HepG2 (cell line): ENCODE data around the gene FGD4. TPM values are rescaled to one million over a fixed set of nuclear protein-coding genes. Genes with fewer than 3 reads are reported as not detected.
A peak's percentile ranks its signal among the peaks of the same experiment; 100 is the strongest.

Experiments
- E2F2 ChIP-seq: sonication (generic); formaldehyde crosslinking; IDR thresholded peaks from 2 replicates; pipeline ENCODE4 v1.4.0; 2020; ENCODE audit warnings: missing genetic modification reagents, borderline replicate concordance
- EED ChIP-seq: sonication (generic); formaldehyde crosslinking; IDR thresholded peaks from 2 replicates; pipeline ENCODE4 v1.5.0; 2020; ENCODE audit warnings: mild to moderate bottlenecking, missing genetic modification reagents
- GATA4 ChIP-seq: sonication (generic); IDR thresholded peaks from 2 replicates; pipeline ENCODE4 v1.6.1; 2016; ENCODE audit warnings: antibody characterized with exemption, low read depth, borderline replicate concordance
- GFI1 ChIP-seq: sonication (generic); formaldehyde crosslinking; IDR thresholded peaks from 2 replicates; pipeline ENCODE4 v1.5.0; 2020; ENCODE audit warnings: missing genetic modification reagents, mild to moderate bottlenecking, borderline replicate concordance
- HOMEZ ChIP-seq: IDR thresholded peaks from 2 replicates; pipeline ENCODE4 v1.6.1; 2016; ENCODE audit warnings: low read depth
- HOXA3 ChIP-seq: sonication (generic); formaldehyde crosslinking; IDR thresholded peaks from 2 replicates; pipeline ENCODE4 v1.5.0; 2020; ENCODE audit warnings: missing genetic modification reagents
- KLF16 ChIP-seq, 2 experiments: sonication (generic) in 1 of 2; formaldehyde crosslinking in 1 of 2; IDR thresholded peaks; 2 replicates each; pipeline versions ENCODE4 v1.6.1 to v1.8.0; 2016 to 2023; ENCODE audit warnings: missing genetic modification reagents in 2 of 2, missing compliant biosample characterization in 1 of 2
- POLR2AphosphoS5 ChIP-seq: IDR thresholded peaks from 2 replicates; pipeline ENCODE4 v1.6.1; 2012; ENCODE audit warnings: low read depth, low read length
- POLR2G ChIP-seq: fragments of 200-400 bp; formaldehyde crosslinking; IDR thresholded peaks from 2 replicates; pipeline ENCODE4 v1.6.1; 2018; ENCODE audit warnings: mild to moderate bottlenecking, low read depth, low read length, moderate library complexity
- RBM39 ChIP-seq: fragments of 200-400 bp; formaldehyde crosslinking; IDR thresholded peaks from one replicate; pipeline ENCODE4 v1.6.1; 2018; ENCODE audit warnings: antibody characterized with exemption, mild to moderate bottlenecking, low read depth, low read length; ENCODE audit not compliant: poor library complexity, severe bottlenecking
- RCOR2 ChIP-seq: IDR thresholded peaks from 2 replicates; pipeline ENCODE4 v1.6.1; 2016; ENCODE audit warnings: missing biosample characterization, missing genetic modification reagents
- RFX1 ChIP-seq: fragments of 450-650 bp; IDR thresholded peaks from 2 replicates; pipeline ENCODE4 v1.6.1; 2017
- SRSF9 ChIP-seq: fragments of 200-400 bp; formaldehyde crosslinking; IDR thresholded peaks from 2 replicates; pipeline ENCODE4 v1.6.1; 2018; ENCODE audit warnings: borderline replicate concordance, mild to moderate bottlenecking, low read depth, low read length; ENCODE audit not compliant: insufficient read depth, poor library complexity, severe bottlenecking
- THRA ChIP-seq: sonication (generic); formaldehyde crosslinking; IDR thresholded peaks from 2 replicates; pipeline ENCODE4 v1.4.0; 2020; ENCODE audit warnings: missing genetic modification reagents, borderline replicate concordance
- ZMYM3 ChIP-seq: sonication (generic); formaldehyde crosslinking; IDR thresholded peaks from 2 replicates; pipeline ENCODE4 v1.5.1; 2020; ENCODE audit warnings: mild to moderate bottlenecking, missing genetic modification reagents
- ZNF18 ChIP-seq: sonication (generic); formaldehyde crosslinking; IDR thresholded peaks from 2 replicates; pipeline ENCODE4 v1.8.0; 2022; ENCODE audit warnings: mild to moderate bottlenecking, missing genetic modification reagents; ENCODE audit not compliant: insufficient replicate concordance
- ZNF253 ChIP-seq: sonication (generic); formaldehyde crosslinking; IDR thresholded peaks from 2 replicates; pipeline ENCODE4 v1.8.0; 2022; ENCODE audit warnings: mild to moderate bottlenecking, missing genetic modification reagents, borderline replicate concordance
- ZNF280B ChIP-seq: sonication (generic); formaldehyde crosslinking; IDR thresholded peaks from 2 replicates; pipeline ENCODE4 v1.5.0; 2020; ENCODE audit warnings: missing genetic modification reagents, mild to moderate bottlenecking, borderline replicate concordance
- ZNF292 ChIP-seq: sonication (generic); formaldehyde crosslinking; IDR thresholded peaks from 2 replicates; pipeline ENCODE4 v1.8.1; 2022; ENCODE audit warnings: mild to moderate bottlenecking, low read depth, missing genetic modification reagents, borderline replicate concordance
- ZNF30 ChIP-seq: sonication (generic); formaldehyde crosslinking; IDR thresholded peaks from 2 replicates; pipeline ENCODE4 v1.5.0; 2020; ENCODE audit warnings: mild to moderate bottlenecking, missing genetic modification reagents
- ZNF652 ChIP-seq: IDR thresholded peaks from 2 replicates; pipeline ENCODE4 v1.6.1; 2016; ENCODE audit warnings: low read depth, borderline replicate concordance
- ZNF670 ChIP-seq: sonication (generic); formaldehyde crosslinking; IDR thresholded peaks from 2 replicates; pipeline ENCODE4 v1.8.0; 2022; ENCODE audit warnings: mild to moderate bottlenecking, missing genetic modification reagents, borderline replicate concordance
- polyA plus RNA-seq, 8 experiments: library from polyadenylated mRNA; depleted of rRNA in 3 of 8; stranded (reverse) in 7 of 8; unstranded in 1 of 8; fragments of >200 nt; fragmentation: Illumina TruSeq in 4 of 8; extraction: Trizol in 4 of 8; gene quantifications; 2 replicates each; pipeline versions ENCODE4 v1.2.1 to v1.2.3, GENCODE V29; 2011 to 2016; ENCODE audit warnings: low read depth in 4 of 8, missing spikeins in 1 of 8, mixed read lengths in 1 of 8; ENCODE audit not compliant: insufficient read depth in 1 of 8
- total RNA-seq, 5 experiments: library from RNA; depleted of rRNA; stranded (reverse); fragments of >200 nt; fragmentation: Illumina TruSeq; extraction: Trizol; gene quantifications; 2 replicates each; pipeline ENCODE4 v1.2.3, GENCODE V29; 2016; ENCODE audit warnings: low read depth in 1 of 5

Gene FGD4
- total and polyA plus RNA-seq, 2 of the 13 experiments (the other 11 are each of a cell fraction or from before 2014, with no cell fraction given), result 4.6 to 6.6 TPM

GRCh38 chr12:32501835-32502333 lies 102.5 kb downstream of the FGD4 start (continued):
- TF ChIP-seq ZNF30, result no peak
- no peak for TF ChIP-seq POLR2AphosphoS5
- no peak; a peak in 1 of 4 replicates for TF ChIP-seq KLF16 (CRISPR knock-in tag; IDR thresholded peaks at IDR 0.05)
- peak; percentile 27; the same call in 1 of the 2 replicates for TF ChIP-seq ZMYM3 (CRISPR knock-in tag)
- TF ChIP-seq ZNF652 (CRISPR knock-in tag), result peak; percentile 67; the same call in 1 of the 2 replicates
- TF ChIP-seq ZNF18, result no peak
- TF ChIP-seq ZNF670, result no peak; the same call in 1 of the 2 replicates
- TF ChIP-seq E2F2 (CRISPR knock-in tag), result no peak
- TF ChIP-seq GFI1 (CRISPR knock-in tag), result no peak
- no peak for TF ChIP-seq RBM39
- TF ChIP-seq RCOR2, result no peak
- TF ChIP-seq ZNF292, result no peak; the same call in 1 of the 2 replicates
- no peak for TF ChIP-seq GATA4
- TF ChIP-seq HOXA3 (CRISPR knock-in tag), result peak; percentile 64
- no peak for TF ChIP-seq SRSF9
- no peak for TF ChIP-seq THRA (CRISPR knock-in tag)
- TF ChIP-seq EED, result no peak
- TF ChIP-seq RFX1, result peak; percentile 37; the same call in 1 of the 2 replicates
- no peak for TF ChIP-seq ZNF280B
- no peak for TF ChIP-seq ZNF253 (CRISPR knock-in tag)
- peak; percentile 18; the same call in 1 of the 2 replicates for TF ChIP-seq HOMEZ (CRISPR knock-in tag)
- TF ChIP-seq POLR2G, result no peak
